ENCODE results near the gene ITSN2.

The ITSN2 gene

DNA sequence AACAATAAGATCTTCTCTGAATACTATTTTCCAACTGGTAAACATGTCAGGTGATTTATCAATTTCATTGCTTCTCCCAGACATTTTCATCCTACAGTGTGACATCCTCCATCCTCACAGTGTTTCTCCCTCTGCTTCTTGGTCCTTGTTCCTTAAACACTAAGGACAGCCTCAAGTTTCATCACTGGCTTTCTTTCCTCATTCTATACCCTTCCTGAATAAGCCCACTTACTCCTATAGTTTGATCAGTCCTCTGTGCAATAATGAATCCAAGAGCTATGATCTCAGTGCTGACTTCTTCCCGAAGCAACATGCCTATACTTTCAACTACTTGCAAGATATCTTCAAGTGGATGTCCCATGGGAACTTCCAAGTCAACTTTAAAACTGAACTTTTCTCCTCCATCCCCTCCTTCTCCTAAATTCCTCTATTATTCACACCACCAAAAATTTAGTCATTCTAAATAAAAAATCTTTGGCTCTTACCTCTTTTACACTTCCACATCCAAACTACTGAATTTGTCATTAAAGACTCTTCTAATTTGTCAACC, 97.8 kb downstream of the ITSN2 start:
- DNase-seq = no peak

DNA sequence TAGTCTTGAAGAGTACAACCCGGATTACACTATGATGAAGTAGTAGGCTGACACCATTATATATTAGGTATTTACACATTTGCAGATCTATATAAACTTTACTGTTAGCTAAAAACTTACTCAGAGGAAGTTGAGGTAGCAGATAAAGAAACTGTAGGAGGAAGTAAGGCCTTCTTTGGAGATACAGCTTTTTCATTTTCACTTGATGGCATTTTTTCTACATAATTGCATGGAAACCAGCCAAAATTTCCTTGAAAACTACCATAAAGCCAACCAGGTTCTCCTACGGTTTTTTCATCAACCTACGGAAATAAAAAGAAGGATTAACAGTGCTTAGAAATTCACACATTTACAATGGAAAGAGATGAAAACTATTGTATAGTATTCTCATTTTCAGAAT, 98.9 kb downstream of the ITSN2 start:
- DNase-seq = no peak

- DNase-seq = no peak
Measured at GRCh38 chr2:24259316-24259715, 101.0 kb downstream of the ITSN2 start.

DNA sequence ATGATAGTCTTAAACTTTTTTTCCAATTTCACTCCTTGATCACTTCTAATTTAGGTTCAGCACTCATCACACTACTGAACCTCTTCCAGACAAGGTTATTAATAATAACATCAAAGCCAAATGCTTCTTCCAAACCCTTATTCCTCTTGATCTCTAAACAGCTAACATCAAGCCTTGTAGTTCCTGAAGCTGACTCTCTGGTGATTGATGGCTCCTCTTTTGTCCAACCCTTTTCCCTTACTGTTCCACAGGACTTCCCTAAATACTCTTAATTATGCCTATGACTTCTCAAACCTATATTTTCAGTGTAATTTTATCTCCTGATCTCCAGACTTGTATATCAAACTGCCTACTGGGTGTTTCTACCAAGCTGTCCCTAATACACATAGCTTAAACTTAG, 101.6 kb downstream of the ITSN2 start:
- DNase-seq = no peak

DNA sequence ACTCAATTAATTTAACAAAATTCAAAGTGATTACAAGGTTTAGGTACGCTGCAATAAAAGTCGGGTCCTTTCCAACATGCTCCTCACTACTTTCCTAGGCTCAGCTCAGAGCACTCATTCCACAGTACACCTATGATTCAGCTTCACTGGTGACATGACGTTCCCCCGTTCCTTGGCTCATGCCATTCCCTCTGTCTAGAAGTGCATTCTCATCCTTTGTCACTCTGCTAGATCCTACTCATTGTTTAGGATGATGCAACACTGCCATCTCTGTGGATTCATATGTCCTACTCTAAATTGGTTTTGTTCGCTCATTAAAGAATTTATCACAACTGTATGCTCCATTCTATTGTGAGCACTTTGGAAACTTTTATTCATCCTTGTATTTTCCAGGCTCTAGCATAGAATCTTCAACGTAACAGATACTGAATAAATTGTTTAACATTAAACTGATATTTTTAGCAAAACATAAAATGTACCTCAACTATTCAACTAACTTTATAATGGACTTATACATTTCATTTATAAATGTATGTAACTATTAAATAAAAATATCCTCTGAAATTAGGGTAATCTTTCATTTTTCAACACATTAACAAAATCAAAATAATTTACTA, 106.9 kb downstream of the ITSN2 start:
- no peak for DNase-seq

DNA sequence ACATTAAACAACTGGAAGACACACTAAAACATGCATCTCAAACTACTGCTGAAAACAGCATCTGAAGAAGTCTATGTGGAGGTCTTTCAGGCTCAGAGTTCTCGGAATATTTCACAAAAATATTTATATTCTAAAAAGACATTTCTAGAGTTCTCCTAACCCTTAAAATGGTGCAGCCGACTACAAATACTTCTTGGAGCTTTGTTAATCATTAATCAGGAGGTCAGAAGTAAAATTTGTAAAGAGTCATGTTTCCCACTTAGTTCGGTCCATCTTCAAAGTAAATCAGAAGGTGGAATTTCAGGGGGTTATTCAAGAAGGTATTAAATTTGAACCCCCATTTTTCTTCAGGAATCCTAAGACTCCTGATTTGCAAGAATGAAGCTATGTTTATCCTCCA, 112.7 kb downstream of the ITSN2 start:
- no peak for DNase-seq

DNA sequence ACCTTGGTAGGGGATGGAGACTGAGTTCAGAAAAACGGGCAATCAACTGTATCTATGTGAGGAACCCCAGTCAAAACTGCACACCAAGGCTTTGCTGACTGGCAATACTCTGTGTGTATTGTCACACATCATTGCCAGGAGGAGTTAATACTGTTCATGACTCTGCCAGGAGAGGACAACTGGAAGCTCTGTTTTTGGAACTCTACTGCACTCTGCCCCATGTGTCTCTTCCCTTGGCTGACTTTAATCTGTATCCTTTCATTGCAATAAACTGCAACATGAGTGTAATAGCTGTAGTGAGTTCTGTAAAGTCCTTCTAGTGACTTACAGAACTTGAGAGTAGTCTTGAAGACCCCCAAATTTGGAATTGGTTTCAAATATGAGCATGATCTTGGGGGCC, 113.2 kb downstream of the ITSN2 start:
- no peak for DNase-seq

DNA sequence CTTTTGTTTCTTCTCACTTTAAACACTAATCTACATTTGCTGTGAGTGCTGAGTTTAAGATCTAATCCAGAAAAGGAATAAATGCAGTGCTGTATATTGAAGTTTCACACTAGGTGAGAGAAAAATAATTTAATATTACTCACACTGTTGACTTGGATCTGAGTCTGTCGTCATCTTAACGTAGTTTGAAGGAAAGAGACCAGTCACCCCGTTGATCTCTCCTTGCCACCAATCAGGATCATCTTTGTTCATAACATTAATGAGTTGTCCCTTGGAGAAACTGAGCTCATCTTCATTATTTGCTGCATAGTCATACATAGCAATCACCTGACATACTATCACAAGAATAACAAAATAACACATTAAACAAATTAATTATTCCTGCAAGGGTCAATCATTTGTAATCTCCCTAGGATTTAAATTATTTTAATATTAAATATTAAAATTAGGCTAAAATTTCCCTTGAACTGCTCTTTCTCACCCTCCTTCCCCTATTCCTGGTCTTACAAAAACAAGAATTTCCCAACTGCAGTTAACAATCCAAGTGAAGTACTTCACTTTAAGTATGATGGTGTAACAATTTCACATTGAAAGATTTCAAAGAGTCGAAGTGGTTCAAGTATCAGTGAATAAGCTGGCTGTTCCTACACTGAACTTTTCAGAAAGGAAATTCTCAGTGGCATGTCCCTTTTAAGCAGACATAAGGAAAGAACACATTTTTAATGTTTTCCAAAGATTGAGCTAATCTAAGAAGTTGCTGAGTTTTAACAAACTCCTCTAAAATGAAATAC, 114.2 kb downstream of the ITSN2 start:
- no peak for DNase-seq

DNA sequence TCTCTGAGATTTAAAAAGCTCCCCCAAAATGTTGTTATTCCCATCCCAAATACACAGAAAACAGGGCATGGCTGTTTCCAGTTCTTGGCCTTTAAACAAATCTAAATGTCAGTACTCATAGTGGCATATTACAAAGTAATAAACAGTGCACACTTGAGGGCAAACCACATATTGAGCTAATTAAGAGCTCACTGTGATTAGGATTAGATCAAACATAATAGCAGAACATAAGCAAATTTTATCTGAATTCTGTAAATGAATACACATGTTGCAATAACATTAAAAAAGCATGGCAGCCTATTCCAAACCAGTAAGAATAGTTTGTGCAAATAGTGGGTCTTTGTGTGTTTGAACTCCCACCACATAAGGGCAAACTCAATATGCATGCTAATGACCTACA, 118.8 kb downstream of the ITSN2 start:
- DNase-seq = no peak

GRCh38 chr2:24239553-24239952, 120.8 kb downstream of the ITSN2 start:
- DNase-seq = no peak

GRCh38 chr2:24238158-24238557, 122.2 kb downstream of the ITSN2 start:
- DNase-seq = no peak

DNA sequence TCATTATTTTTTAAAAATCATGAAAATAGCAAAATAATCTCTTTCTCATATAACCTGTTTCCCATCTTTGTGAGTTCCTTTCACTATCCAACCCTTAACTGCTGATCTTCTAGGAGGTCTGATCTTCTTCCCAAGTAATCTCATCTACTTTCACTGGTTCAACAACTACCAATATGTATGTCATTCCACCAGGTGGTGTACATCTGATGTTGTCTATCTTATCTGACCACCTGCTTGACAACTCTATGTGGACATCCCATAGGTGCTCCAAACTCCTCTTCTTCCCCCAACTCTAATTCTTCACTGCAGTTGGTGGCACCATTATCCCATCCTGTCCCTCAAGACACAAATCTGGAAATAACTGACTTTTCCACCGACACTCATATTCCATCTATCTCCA, 123.0 kb downstream of the ITSN2 start:
- no peak for DNase-seq

GRCh38 chr2:24233321-24233720, 127.0 kb downstream of the ITSN2 start:
- no peak for DNase-seq

DNA sequence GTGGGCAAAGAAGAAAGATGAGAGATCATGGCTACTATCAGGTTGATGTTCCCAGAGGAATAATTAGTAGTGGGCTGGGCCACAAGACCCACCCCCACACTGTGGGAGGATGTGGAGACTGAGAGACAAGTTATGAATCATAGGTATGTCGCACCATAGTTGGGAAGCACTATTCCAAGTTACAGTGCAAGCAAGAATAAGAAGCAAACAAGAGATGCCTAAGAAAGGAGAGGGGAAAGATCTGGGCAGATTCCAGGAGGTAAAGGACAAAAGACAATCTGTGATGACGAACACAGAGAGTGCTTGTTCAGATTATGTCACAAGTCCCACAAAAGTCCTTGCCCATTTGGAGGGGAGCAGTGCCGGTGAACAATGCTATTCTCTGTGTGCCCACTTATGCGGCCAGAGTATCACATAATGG, 128.9 kb downstream of the ITSN2 start:
- no peak for DNase-seq

- DNase-seq = no peak
Measured at GRCh38 chr2:24228470-24228869, 131.9 kb downstream of the ITSN2 start.

DNA sequence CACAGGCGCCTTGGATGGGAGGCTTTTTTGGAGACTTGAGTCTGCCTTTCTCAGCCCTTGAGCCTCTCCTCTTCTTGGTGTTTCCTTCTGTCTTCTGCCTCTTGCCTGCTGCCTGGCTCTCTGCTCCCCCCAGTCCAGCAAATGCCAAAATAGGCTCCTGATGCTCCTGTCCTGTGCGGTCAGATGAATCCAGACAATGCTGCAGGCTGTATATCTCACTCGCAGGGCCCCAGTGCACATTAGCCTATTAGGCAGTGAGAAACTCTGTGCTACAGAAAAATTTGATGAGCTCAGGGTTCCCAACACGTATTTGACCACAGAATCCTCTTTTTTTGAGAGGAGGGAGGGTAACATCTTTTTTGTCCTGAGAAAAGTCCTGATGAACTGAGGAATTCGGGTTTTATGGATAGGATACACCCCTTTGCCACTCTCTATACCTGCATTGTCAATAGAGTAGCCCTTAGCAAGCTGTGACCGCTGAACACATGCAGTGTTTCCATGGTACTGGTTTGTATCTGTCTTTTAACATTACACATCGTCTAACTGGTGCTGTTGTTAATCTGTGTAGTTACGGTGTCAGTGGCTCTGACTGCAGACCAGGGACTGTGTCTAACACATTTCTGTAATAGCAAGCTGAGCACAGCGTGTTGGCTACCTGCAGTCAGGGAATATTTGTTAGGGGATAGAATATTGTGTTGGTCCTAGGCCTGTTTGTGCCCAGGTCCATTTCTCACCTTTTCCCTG, 134.7 kb downstream of the ITSN2 start:
- DNase-seq = no peak

DNA sequence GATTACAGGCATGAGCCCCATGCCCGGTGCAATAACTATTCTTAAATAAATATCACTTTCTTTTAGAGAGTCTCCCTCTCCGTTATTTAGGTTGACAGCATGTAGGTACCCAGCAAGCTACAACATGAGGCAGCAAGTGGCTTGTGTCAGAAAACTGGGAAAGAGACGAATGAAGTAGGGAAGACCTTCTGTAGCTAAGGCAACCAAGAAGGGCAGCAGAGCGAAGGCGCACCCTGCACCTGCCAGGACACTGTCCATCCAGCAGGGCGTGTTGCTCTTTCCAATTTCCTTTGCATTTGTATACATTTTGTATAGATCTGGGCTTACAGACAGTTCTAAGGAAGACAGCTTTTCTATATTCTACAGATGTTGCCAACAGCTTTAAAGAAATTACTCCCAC, 137.4 kb downstream of the ITSN2 start:
- no peak for DNase-seq

DNA sequence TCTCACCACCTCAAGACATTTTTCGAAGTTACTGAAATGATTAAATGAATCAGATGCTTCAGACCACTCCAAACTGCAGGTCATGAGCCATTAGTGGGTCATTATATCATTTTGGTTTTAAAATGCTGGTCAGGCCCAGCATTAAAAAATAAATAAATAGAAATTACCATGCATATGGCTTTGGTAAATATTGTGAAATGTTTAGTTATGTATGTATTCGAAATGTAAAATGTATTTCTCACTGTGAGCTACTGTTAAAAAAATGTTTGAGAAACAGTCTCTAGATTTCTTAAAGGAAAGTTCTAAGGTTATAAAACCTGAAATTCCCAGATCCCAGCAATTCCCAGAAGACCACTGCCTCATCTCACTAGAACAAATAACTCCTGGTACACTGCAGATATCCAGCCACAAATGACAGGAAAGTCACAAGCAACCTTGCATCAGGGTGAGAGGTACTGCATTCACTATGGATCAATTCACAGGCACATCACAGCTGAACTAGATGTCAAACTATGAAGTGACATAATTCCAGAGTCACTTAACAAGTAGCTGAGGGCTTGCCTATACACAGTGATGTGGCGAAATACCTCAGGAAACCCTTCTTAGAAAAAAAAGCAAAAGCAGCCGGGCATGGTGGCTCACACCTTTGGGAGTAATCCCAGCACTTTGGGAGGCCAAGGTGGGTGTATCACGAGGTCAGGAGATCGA, 138.8 kb downstream of the ITSN2 start:
- DNase-seq = no peak

DNA sequence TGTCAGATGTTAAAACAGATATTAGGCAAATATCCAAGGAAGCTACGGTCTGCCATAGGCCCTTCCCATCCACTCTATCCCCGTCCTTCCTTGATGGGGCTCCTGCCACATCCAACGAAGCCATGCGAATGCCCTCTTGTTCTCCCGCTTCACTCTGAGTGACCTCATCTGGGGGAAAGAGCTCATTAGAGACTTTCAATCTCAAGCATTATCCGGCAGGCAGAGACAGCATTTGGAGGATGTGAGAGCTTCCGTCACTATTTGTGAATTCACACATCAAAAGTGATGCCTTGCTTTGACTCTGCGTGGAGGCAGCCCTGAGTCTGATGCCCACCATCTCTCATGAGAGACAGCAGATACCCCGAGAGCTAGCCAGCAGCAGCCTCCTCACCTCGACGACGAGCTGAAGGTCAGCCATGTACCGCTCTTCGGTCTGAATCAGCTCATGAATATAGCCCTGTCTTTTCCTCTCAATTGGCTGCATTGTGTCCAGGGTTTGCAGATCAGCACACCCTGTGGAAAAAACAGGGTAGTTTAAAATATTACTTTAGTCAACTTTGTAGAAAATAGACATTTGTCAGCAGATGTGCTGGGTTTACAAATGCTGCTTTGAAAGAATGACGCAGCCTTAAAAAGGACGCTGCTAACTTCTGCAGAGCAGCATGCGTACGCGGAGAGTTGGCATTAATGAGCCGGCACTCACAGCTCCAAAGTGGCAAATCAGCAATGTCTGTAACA, 139.6 kb downstream of the ITSN2 start:
- DNase-seq = no peak

DNA sequence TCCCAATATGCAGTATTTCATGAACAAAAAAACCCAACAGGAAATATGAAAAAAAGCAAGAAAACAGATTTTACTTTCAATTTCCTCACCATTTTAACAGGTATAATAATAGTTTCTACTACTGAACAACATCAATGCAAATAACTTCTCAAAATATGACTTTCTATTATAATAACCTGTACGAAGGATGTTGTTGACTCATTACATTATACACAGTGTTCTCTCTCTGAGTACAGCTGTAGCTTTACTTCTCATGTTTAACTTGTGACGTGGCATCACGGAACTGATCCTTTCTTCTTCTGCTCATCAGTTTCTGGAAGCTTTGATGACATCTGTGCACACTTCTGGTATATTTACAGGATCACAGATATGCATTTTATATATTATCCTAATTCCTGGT, 145.5 kb downstream of the ITSN2 start:
- DNase-seq = no peak

GRCh38 chr2:24211408-24211807, 148.9 kb downstream of the ITSN2 start:
- DNase-seq = no peak

DNA sequence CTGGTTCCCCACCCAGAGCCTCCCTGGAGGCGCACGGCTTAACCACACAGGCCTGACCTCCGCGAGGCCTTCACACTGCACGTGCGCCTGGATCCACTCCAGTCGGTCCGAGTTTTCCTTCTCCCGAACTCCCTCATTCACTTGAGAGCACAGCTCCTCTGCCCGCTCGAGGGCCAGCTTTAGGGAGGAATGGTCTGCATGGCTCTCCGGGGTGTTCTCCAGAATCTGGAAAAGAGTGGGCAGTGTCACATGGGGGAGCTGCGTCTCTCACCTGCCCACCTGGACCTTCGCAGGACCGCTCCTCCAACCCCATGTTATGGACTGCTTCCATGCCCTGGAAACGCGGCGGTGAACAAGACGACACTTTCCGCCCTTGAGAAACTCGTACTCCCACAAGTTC, 149.6 kb downstream of the ITSN2 start:
- no peak for DNase-seq

GRCh38 chr2:24210106-24210455, 150.3 kb downstream of the ITSN2 start:
- no peak for DNase-seq

Measured in activated CD4-positive, CD25-positive, alpha-beta regulatory T cell treated with anti-CD3 and anti-CD28 coated beads, Interleukin-2, amount 50 U/mL, for 72 hours (primary cell).